B cell (primary cell): Measurements from ENCODE around the gene CHTF8.

Experiments used
- CTCF ChIP-seq: fragments of 200-600 bp; IDR thresholded peaks from one replicate; pipeline ENCODE4 v1.8.0; 2022; ENCODE audit warnings: antibody characterized with exemption, mild to moderate bottlenecking
- EZH2 ChIP-seq: IDR thresholded peaks from 2 replicates; pipeline ENCODE4 v1.6.1; 2012; ENCODE audit warnings: borderline replicate concordance, low read depth, mild to moderate bottlenecking, moderate library complexity, low read length; ENCODE audit not compliant: insufficient read depth, poor library complexity, severe bottlenecking

DNA sequence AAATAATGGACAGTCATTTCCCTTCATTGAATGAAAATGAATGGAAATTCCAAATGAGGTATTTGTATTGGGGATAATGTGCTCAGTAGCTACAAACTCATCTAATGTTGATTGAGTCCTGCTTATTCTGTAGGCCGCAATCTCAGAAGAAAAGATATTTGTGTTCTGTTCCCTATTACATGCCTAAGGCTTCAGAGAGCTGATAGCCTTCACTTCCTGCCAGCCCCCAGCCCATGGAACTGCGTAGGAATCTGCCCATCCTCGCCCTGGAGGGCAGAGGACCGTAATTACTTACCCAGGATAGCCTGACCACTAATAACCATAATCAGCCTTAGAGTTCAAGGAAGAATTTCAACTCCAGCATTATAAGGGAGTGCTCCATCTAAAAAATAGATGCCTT lies 36.7 kb upstream of the CHTF8 start:
- TF ChIP-seq CTCF: no peak
- TF ChIP-seq EZH2: no peak
